NCI-H2196 treated with DMSO at 0.1 percent for 48 hours (cell line): ENCODE results near the gene FLCN.
"Not testable (repeated sequence)": the region's sequence is repeated elsewhere in the genome, so short reads cannot be mapped to it uniquely, and the experiment has no call there.

Experiments
- DNase-seq: peaks from one replicate; lab custom pipeline; 2025; ENCODE audit not compliant: unreplicated experiment; lab: John Stamatoyannopoulos, UW

FLCN gene

GRCh38 chr17:17188586-17188985 is 48.4 kb downstream of the FLCN start:
- no peak for DNase-seq

GRCh38 chr17:17186551-17187505 is 50.1 kb downstream of the FLCN start:
- DNase-seq: no peak

GRCh38 chr17:17186051-17186450 is 50.9 kb downstream of the FLCN start:
- no peak for DNase-seq

GRCh38 chr17:17184985-17185757 is 51.8 kb downstream of the FLCN start:
- not testable (repeated sequence) for DNase-seq

- DNase-seq: no peak
Observed at GRCh38 chr17:17183744-17184143, 53.2 kb downstream of the FLCN start.

GRCh38 chr17:17182598-17183136 is 54.3 kb downstream of the FLCN start:
- no peak for DNase-seq

- no peak for DNase-seq
Observed at GRCh38 chr17:17181666-17182597, 55.0 kb downstream of the FLCN start.

GRCh38 chr17:17180741-17181525 is 56.0 kb downstream of the FLCN start:
- DNase-seq: no peak

GRCh38 chr17:17180141-17180603 is 56.8 kb downstream of the FLCN start:
- DNase-seq: no peak

GRCh38 chr17:17179371-17179827 is 57.6 kb downstream of the FLCN start:
- DNase-seq: no peak

- no peak for DNase-seq
Observed at GRCh38 chr17:17177176-17177575, 59.8 kb downstream of the FLCN start.

- no peak for DNase-seq
Observed at GRCh38 chr17:17176341-17176740, 60.6 kb downstream of the FLCN start.

- no peak for DNase-seq
Observed at GRCh38 chr17:17175917-17176316, 61.1 kb downstream of the FLCN start.

- DNase-seq: no peak
Observed at GRCh38 chr17:17175340-17175739, 61.6 kb downstream of the FLCN start.

- DNase-seq: no peak
Observed at GRCh38 chr17:17173921-17174320, 63.0 kb downstream of the FLCN start.

GRCh38 chr17:17172990-17173389 is 64.0 kb downstream of the FLCN start:
- DNase-seq: no peak

GRCh38 chr17:17172001-17172939 is 64.7 kb downstream of the FLCN start:
- no peak for DNase-seq

GRCh38 chr17:17171186-17171585 is 65.8 kb downstream of the FLCN start:
- no peak for DNase-seq
